Measurements from ENCODE around the gene RETREG1. TPM values are rescaled to one million over a fixed set of nuclear protein-coding genes. Genes with fewer than 3 reads are reported as not detected.
"Not testable (repeated sequence)": the region's sequence is repeated elsewhere in the genome, so short reads cannot be mapped to it uniquely, and the experiment has no call there.

RETREG1 gene
- total RNA-seq, 1 donor from 2014 or later, result 0.91 TPM

DNA sequence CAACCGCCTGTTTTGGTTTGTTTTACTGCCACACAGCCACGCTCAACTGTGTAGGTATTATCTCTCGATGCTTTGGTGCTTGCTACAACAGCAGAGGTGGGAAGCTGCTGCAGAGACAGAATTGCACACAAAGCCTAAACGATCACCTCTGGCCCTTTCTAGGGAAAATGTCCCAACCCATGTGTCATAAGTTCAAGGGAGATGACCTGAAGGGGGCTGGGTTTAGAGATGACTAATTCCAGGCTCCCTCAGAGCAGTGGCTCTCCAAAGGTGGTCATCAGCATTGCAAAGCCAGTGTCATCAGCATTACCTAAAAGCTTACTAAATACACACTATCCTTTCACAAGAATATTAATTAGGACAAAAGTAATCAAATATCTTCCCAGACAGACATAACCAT lies 162.1 kb downstream of the RETREG1 start:
- no peak for DNase-seq (ENCODE audit: extremely low spot score, unreplicated experiment)
- TF ChIP-seq, protein P1, sequence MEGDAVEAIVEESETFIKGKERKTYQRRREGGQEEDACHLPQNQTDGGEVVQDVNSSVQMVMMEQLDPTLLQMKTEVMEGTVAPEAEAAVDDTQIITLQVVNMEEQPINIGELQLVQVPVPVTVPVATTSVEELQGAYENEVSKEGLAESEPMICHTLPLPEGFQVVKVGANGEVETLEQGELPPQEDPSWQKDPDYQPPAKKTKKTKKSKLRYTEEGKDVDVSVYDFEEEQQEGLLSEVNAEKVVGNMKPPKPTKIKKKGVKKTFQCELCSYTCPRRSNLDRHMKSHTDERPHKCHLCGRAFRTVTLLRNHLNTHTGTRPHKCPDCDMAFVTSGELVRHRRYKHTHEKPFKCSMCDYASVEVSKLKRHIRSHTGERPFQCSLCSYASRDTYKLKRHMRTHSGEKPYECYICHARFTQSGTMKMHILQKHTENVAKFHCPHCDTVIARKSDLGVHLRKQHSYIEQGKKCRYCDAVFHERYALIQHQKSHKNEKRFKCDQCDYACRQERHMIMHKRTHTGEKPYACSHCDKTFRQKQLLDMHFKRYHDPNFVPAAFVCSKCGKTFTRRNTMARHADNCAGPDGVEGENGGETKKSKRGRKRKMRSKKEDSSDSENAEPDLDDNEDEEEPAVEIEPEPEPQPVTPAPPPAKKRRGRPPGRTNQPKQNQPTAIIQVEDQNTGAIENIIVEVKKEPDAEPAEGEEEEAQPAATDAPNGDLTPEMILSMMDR (IDR thresholded peaks at IDR 0.05), result no peak
- Mint-ChIP-seq H3K27ac (ENCODE audit: unreplicated experiment) (no peak overlapping the region), H3K4me3 (ENCODE audit: unreplicated experiment) (no peak overlapping the region), H3K27me3 (ENCODE audit: unreplicated experiment) (no peaks in the 10 kb centered on the region), H3K9me3 (ENCODE audit: unreplicated experiment) (no peaks in the 10 kb centered on the region), H3K36me3 (ENCODE audit: unreplicated experiment) (peaks cover 52% of the 10 kb centered on the region), H3K4me1 (ENCODE audit: unreplicated experiment) (peaks cover 9% of the 10 kb centered on the region)

DNA sequence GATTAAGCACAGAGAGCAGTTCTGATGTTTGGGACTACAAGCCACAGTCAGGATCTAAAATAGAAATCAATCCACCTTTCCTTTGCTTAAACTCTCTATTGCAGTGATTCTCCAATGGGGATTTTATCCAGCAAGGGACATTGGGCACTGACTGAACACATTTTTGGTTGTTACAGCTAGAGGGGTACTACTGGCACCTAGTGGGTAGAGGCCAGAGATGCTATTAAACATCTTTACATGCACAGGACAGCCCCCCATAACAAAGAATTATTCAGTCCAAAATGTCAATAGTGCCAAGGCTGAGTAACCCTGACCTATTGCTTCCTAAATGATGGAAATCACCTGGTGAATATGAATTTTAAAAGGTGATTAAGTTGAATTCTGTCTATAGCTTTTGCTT lies 163.2 kb downstream of the RETREG1 start:
- Mint-ChIP-seq H3K9me3 (ENCODE audit: unreplicated experiment) (no peaks in the 10 kb centered on the region), H3K4me3 (ENCODE audit: unreplicated experiment) (no peak overlapping the region), H3K36me3 (ENCODE audit: unreplicated experiment) (peaks cover 62% of the 10 kb centered on the region), H3K27ac (ENCODE audit: unreplicated experiment) (no peak overlapping the region), H3K4me1 (ENCODE audit: unreplicated experiment) (peaks cover 9% of the 10 kb centered on the region), H3K27me3 (ENCODE audit: unreplicated experiment) (no peaks in the 10 kb centered on the region)
- TF ChIP-seq, protein P1 (IDR thresholded peaks at IDR 0.05), result no peak
- DNase-seq (ENCODE audit: extremely low spot score, unreplicated experiment), result no peak

- no peak for DNase-seq (ENCODE audit: extremely low spot score, unreplicated experiment)
- H3K9me3 Mint-ChIP-seq (ENCODE audit: unreplicated experiment), result no peaks in the 10 kb centered on the region
- H3K27ac Mint-ChIP-seq (ENCODE audit: unreplicated experiment), result no peak overlapping the region
- peaks cover 60% of the 10 kb centered on the region for H3K36me3 Mint-ChIP-seq (ENCODE audit: unreplicated experiment)
- H3K4me3 Mint-ChIP-seq (ENCODE audit: unreplicated experiment), result no peak overlapping the region
- no peaks in the 10 kb centered on the region for H3K27me3 Mint-ChIP-seq (ENCODE audit: unreplicated experiment)
- H3K4me1 Mint-ChIP-seq (ENCODE audit: unreplicated experiment), result no peaks in the 10 kb centered on the region
- TF ChIP-seq, protein P1 (IDR thresholded peaks at IDR 0.05), result no peak
Observed at GRCh38 chr5:16450163-16450562, 166.6 kb downstream of the RETREG1 start.

GRCh38 chr5:16446993-16447392 lies 169.8 kb downstream of the RETREG1 start:
- H3K27me3 Mint-ChIP-seq (ENCODE audit: unreplicated experiment), result no peaks in the 10 kb centered on the region
- H3K27ac Mint-ChIP-seq (ENCODE audit: unreplicated experiment), result no peak overlapping the region
- no peak for DNase-seq (ENCODE audit: extremely low spot score, unreplicated experiment)
- H3K36me3 Mint-ChIP-seq (ENCODE audit: unreplicated experiment), result peaks cover 46% of the 10 kb centered on the region
- H3K9me3 Mint-ChIP-seq (ENCODE audit: unreplicated experiment), result no peaks in the 10 kb centered on the region
- H3K4me1 Mint-ChIP-seq (ENCODE audit: unreplicated experiment), result no peaks in the 10 kb centered on the region
- no peak overlapping the region for H3K4me3 Mint-ChIP-seq (ENCODE audit: unreplicated experiment)
- TF ChIP-seq, protein P1 (IDR thresholded peaks at IDR 0.05), result no peak

DNA sequence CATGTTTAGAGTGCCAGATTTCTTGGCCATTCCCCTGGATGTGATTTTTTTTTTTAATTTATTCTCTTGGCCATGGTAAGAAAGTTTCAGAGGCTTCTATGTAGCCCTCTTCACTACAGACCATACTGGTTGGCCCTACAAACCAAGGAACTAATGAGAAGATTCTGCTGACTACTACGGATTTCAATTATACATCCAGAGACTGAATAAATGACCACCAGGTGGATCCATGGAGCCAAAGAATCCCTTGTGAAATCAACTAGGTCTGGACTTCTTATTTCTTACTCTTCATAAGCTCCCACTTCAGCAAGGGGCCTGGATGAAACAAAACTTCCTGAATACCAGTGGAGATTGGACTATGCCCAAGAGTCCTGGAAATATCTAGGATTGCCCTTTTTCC lies 178.8 kb downstream of the RETREG1 start:
- DNase-seq (ENCODE audit: extremely low spot score, unreplicated experiment), result no peak

GRCh38 chr5:16436065-16436682 lies 180.6 kb downstream of the RETREG1 start:
- not testable (repeated sequence) for H3K4me1 Mint-ChIP-seq (ENCODE audit: unreplicated experiment); H3K36me3 Mint-ChIP-seq (ENCODE audit: unreplicated experiment); H3K27ac Mint-ChIP-seq (ENCODE audit: unreplicated experiment); H3K4me3 Mint-ChIP-seq (ENCODE audit: unreplicated experiment); DNase-seq (ENCODE audit: extremely low spot score, unreplicated experiment); H3K9me3 Mint-ChIP-seq (ENCODE audit: unreplicated experiment)
- H3K27me3 Mint-ChIP-seq (ENCODE audit: unreplicated experiment), result peaks cover 33% of the 10 kb centered on the region

More for the DNA sequence above, 178.8 kb downstream of the RETREG1 start:
- Mint-ChIP-seq H3K9me3 (ENCODE audit: unreplicated experiment) (no peaks in the 10 kb centered on the region), H3K27ac (ENCODE audit: unreplicated experiment) (no peak overlapping the region), H3K27me3 (ENCODE audit: unreplicated experiment) (peaks cover 17% of the 10 kb centered on the region), H3K4me3 (ENCODE audit: unreplicated experiment) (no peak overlapping the region), H3K4me1 (ENCODE audit: unreplicated experiment) (no peaks in the 10 kb centered on the region), H3K36me3 (ENCODE audit: unreplicated experiment) (no peaks in the 10 kb centered on the region)
- TF ChIP-seq, protein P1 (IDR thresholded peaks at IDR 0.05), result peak; percentile 23
